C4-2B (cell line): ENCODE measurements around the gene NUTM2A.
"Not testable (repeated sequence)": the region's sequence is repeated elsewhere in the genome, so short reads cannot be mapped to it uniquely, and the experiment has no call there.

Experiments
- CTCF ChIP-seq: fragments of 450-650 bp; conservative IDR thresholded peaks from 2 replicates; pipeline ENCODE4 v1.5.1; 2017; ENCODE audit warnings: mild to moderate bottlenecking
- ZFX ChIP-seq: fragments of 450-650 bp; IDR thresholded peaks from 2 replicates; pipeline ENCODE4 v1.6.1; 2017

- TF ChIP-seq CTCF, ZFX: not testable (repeated sequence)
These were observed 55.6 kb downstream of the NUTM2A start for GRCh38 chr10:87280749-87281392.
